Subcutaneous abdominal adipose tissue (tissue), 5 donors: ENCODE measurements around the gene CAV1.

Experiments used
- H3K27ac ChIP-seq: one replicate; pipeline ENCODE4 v1.7.0; 2013; ENCODE audit warnings: low read depth, mild to moderate bottlenecking, inconsistent platforms, low read length, moderate library complexity
- H3K27me3 ChIP-seq, 5 donors: one replicate each; pipeline ENCODE4 v1.7.0; 2013; ENCODE audit warnings: low read length in 5 of 5, inconsistent platforms in 1 of 5; ENCODE audit not compliant: control insufficient read depth in 5 of 5, insufficient read depth in 4 of 5
- H3K36me3 ChIP-seq, 5 donors: one replicate each; pipeline ENCODE4 v1.7.0; 2013; ENCODE audit warnings: low read length in 5 of 5; ENCODE audit not compliant: control insufficient read depth in 5 of 5, insufficient read depth in 5 of 5
- H3K4me1 ChIP-seq, 5 donors: one replicate each; pipeline ENCODE4 v1.7.0; 2013; ENCODE audit warnings: low read length in 5 of 5, mild to moderate bottlenecking in 3 of 5, moderate library complexity in 1 of 5; ENCODE audit not compliant: control insufficient read depth in 5 of 5, insufficient read depth in 5 of 5
- H3K4me3 ChIP-seq, 5 donors: one replicate each; pipeline ENCODE4 v1.7.0; 2013; ENCODE audit warnings: low read length in 5 of 5, low read depth in 1 of 5
- H3K9ac ChIP-seq, 5 donors: one replicate each; pipeline ENCODE4 v1.7.0; 2013; ENCODE audit warnings: low read length in 5 of 5, mild to moderate bottlenecking in 4 of 5, moderate library complexity in 3 of 5
- H3K9me3 ChIP-seq, 5 donors: one replicate each; pipeline ENCODE4 v1.7.0; 2013; ENCODE audit warnings: low read length in 5 of 5; ENCODE audit not compliant: control insufficient read depth in 5 of 5
- donor health status: healthy.
- donor health status: healthy.
- donor health status: healthy.
- donor health status: healthy.
- donor health status: healthy.

Gene CAV1

DNA sequence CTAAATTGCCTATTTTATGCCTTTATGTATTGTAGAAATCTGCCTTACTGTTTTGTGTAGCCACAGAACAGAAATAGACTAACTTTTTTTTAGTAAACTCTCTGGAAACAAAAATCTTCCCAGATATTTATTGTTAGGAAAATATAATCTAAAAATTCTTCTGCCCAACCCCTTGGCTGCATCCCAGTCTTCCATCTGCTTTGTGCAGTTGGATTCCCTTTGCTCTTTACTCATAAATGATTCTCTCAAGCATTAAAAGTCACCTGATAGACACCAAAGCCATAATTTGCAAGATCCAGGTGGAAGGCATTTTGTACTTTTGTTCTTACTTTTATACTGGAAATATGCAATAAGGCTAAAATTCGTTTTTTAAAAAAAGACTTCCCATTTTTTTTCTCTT is 31.4 kb upstream of the CAV1 start:
- H3K9me3 ChIP-seq: no peaks in the 10 kb centered on the region
- H3K36me3 ChIP-seq: no peaks in the 10 kb centered on the region
- no peaks in the 10 kb centered on the region for H3K27me3 ChIP-seq
- no peak overlapping the region for H3K4me3 ChIP-seq
- peak overlapping the region; percentile 98 for H3K27ac ChIP-seq
- H3K4me1 ChIP-seq: peaks cover 0 to 49% (median 26%) of the 10 kb centered on the region in 5 donors
- H3K9ac ChIP-seq: no peak overlapping the region

DNA sequence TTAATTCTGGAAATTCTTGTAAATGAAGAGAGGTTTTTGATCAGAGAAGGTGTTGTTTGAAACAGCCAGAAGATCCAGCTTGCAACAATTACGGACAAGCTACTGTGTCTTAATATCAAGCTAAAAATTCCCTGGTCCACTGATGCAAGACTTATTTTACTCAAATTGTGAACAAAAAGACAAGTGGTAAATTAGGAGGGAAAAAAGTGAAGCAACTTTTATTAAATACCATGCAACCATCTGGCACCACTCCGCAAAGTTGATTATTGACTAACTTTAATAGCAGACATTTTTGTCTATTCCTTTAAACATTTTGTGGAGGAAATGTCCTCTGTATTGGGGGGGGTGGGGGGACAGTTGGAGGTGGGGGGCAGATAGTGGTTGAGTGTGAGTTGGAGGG is 30.4 kb upstream of the CAV1 start:
- H3K4me3 ChIP-seq: no peak overlapping the region
- peak overlapping the region; percentile 98 for H3K27ac ChIP-seq
- no peaks in the 10 kb centered on the region for H3K27me3 ChIP-seq

GRCh38 chr7:116495736-116496135 is 29.1 kb upstream of the CAV1 start:
- Histone ChIP-seq H3K9ac (no peak overlapping the region), H3K9me3 (no peaks in the 10 kb centered on the region), H3K4me1 (peaks cover 2 to 53% (median 37%) of the 10 kb centered on the region in 5 donors), H3K27me3 (no peaks in the 10 kb centered on the region), H3K36me3 (no peaks in the 10 kb centered on the region), H3K27ac (peak overlapping the region; percentile 98), H3K4me3 (no peak overlapping the region)

More for the DNA sequence above, 30.4 kb upstream of the CAV1 start:
- Histone ChIP-seq H3K36me3 (no peaks in the 10 kb centered on the region), H3K9me3 (no peaks in the 10 kb centered on the region), H3K9ac (no peak overlapping the region), H3K4me1 (peaks cover 2 to 54% (median 32%) of the 10 kb centered on the region in 5 donors)

- Histone ChIP-seq H3K4me3 (no peak overlapping the region), H3K27ac (peak overlapping the region; percentile 98), H3K9ac (no peak overlapping the region), H3K36me3 (no peaks in the 10 kb centered on the region), H3K4me1 (peaks cover 2 to 56% (median 42%) of the 10 kb centered on the region in 5 donors), H3K27me3 (no peaks in the 10 kb centered on the region), H3K9me3 (no peaks in the 10 kb centered on the region)
Measured at GRCh38 chr7:116496653-116497052, 28.2 kb upstream of the CAV1 start.

DNA sequence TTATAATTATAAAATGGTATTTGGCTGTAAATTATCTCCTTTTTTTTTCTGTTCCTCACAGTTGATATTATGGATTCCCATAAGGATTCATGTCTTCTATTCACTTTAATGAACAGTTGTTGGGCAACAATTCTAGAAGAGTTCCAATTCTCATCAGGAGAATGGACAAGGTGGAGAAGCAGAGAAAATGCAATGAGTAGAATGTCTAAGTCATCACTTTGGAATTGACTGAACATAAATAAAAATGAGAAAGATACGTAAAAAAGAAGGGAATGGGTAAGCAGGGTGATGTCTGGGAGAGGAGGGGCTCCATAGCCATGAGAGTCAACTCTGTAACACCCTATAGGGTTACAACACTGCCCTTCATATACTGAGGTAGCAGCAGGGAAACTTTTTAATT is 27.1 kb upstream of the CAV1 start:
- Histone ChIP-seq H3K27ac (peak overlapping the region; percentile 98), H3K36me3 (no peaks in the 10 kb centered on the region), H3K9me3 (no peaks in the 10 kb centered on the region), H3K4me3 (no peak overlapping the region), H3K27me3 (no peaks in the 10 kb centered on the region), H3K4me1 (peaks cover 2 to 52% (median 37%) of the 10 kb centered on the region in 5 donors), H3K9ac (peak overlapping the region in 1 of 5 donors; percentile 21)

GRCh38 chr7:116499168-116500077 is 25.4 kb upstream of the CAV1 start, which contains the start of gene CAV2:
Gene CAV2 (plus strand): TSS chr7:116499738. CDS start chr7:116499782, 44 bp downstream.
- peak within 1 kb of the TSS; percentile 81 to 99 (median 93) for H3K9ac ChIP-seq
- no peaks in the 10 kb centered on the region for H3K36me3 ChIP-seq
- peak within 1 kb of the TSS; percentile 98 for H3K27ac ChIP-seq
- no peaks in the 10 kb centered on the region for H3K27me3 ChIP-seq
- peak within 1 kb of the TSS; percentile 75 to 99 (median 94) for H3K4me3 ChIP-seq
- peaks cover 2 to 49% (median 35%) of the 10 kb centered on the region in 5 donors for H3K4me1 ChIP-seq
- H3K9me3 ChIP-seq: no peaks in the 10 kb centered on the region

GRCh38 chr7:116500078-116500853 is 24.6 kb upstream of the CAV1 start:
- H3K27me3 ChIP-seq: no peaks in the 10 kb centered on the region
- H3K4me3 ChIP-seq: peak overlapping the region; percentile 75 to 99 (median 94)
- peaks cover 0 to 4% (median 0%) of the 10 kb centered on the region in 5 donors for H3K36me3 ChIP-seq
- peak overlapping the region; percentile 98 for H3K27ac ChIP-seq
- no peaks in the 10 kb centered on the region for H3K9me3 ChIP-seq
- peak overlapping the region; percentile 81 to 99 (median 93) for H3K9ac ChIP-seq
- peaks cover 2 to 53% (median 44%) of the 10 kb centered on the region in 5 donors for H3K4me1 ChIP-seq

DNA sequence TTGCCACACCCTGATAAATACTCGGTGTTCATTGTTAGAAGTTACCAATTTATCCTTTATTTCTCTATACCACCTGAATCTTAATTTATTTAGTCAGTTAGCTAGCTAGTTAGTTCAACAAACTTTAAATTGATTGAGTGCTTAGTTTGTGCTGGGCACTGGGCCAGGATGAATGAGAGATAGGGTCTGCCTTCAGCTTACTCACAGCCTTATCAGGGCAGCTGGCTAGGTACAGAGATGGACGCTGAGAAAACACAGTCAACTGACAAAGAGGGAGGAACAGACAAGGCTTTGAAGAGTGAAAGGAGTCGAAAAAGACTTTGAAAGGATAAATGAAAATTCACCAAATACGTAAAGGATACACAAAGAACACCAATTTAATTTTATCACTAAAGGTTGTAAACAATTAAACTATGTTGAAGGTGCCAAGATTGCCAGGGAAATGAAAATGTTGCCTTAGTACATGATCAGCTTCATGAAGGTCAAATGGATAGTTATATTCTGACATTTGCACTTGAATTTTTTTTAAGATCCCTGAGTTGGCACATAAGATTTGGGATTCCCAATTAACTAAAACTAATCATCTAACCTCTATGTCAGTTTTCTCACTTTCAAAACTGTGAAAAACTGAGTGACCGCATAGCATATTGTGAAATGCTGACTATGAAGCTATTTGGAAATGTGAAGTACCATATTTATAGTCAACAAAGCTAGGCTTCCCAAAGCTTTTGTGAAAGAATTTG is 23.2 kb upstream of the CAV1 start:
- Histone ChIP-seq H3K4me3 (peak overlapping the region; percentile 75 to 99 (median 94)), H3K36me3 (peaks cover 3 to 9% (median 7%) of the 10 kb centered on the region in 5 donors), H3K9ac (peak overlapping the region; percentile 81 to 99 (median 93)), H3K4me1 (peaks cover 2 to 57% (median 46%) of the 10 kb centered on the region in 5 donors), H3K27me3 (no peaks in the 10 kb centered on the region), H3K27ac (peak overlapping the region; percentile 98), H3K9me3 (no peaks in the 10 kb centered on the region)

DNA sequence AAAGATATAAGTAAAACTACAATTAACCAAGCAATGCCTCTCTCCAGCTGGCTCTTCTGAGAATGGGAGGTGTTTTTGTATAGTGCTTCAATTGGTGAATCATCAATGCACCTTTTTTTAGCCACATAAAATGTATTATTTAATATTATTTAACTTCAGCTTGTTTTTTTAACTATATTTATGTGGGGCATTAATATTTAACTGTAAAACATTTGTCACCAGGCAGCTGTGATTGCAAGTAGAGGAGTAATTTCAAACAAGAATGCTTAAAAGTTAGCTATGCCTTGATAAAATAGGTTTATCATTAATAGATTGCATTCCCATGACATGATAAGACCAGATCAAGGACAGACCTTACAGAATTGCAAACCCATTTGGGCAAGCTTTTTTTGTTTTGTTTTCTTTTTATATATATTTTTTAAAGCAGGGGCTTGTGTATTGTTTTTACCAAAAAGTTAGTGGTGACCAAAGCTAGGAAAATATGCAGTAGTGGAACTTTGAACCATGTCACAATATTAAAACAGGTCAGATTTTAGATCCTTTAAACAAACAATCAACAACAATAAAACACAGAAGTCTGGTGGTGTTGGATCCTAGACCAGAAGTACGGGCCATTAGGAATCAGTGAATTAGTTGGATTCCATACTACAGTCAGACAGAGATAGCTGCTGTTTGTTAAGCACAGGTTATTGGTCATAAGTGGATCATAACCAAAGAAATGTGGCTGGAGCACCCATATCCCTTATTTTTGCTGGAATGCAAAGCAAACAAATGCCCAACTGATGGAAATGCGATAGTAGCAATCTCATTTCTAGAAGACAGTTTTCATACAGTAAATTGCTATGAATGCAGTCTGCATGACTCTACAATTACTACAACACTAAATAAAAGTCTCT is 22.4 kb upstream of the CAV1 start:
- Histone ChIP-seq H3K9me3 (no peaks in the 10 kb centered on the region), H3K4me1 (peaks cover 2 to 57% (median 46%) of the 10 kb centered on the region in 5 donors), H3K27ac (peak overlapping the region; percentile 98), H3K27me3 (no peaks in the 10 kb centered on the region), H3K4me3 (peak overlapping the region; percentile 75 to 99 (median 94)), H3K36me3 (peaks cover 5 to 15% (median 7%) of the 10 kb centered on the region in 5 donors), H3K9ac (peak overlapping the region in 3 of 5 donors; percentile 89 to 98 (median 93))
